Activated CD8-positive, alpha-beta memory T cell treated with anti-CD3 and anti-CD28 coated beads, Interleukin-2, amount 50 U/mL, for 1 hour (primary cell): ENCODE results near the gene RAPGEF6.
"Not testable (repeated sequence)": the region's sequence is repeated elsewhere in the genome, so short reads cannot be mapped to it uniquely, and the experiment has no call there.

ENCODE experiments used
- DNase-seq: peaks from one replicate; pipeline ENCODE4 v3.0.0-alpha.2; 2020; ENCODE audit errors: extremely low read depth

Gene RAPGEF6

GRCh38 chr5:131644370-131644769, 9.3 kb upstream of the RAPGEF6 start:
- no peak for DNase-seq

DNA sequence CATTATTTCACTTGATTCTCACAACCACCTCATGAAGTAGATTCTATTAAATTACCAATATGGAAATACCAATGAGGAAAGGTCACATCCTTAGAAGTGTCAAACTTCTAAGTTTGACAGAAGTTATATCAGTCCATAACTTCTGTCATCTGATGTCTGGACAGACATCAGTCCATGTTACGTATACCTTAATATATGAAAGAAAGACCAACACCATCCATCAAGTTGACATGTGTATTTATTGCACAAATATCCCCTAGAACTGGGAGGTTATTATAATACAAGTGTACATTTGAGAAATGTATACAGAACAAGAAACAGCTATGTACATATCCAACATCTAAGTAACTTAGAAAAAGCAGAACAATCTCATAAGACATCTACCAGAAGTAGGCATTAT, 6.5 kb upstream of the RAPGEF6 start:
- no peak for DNase-seq

DNA sequence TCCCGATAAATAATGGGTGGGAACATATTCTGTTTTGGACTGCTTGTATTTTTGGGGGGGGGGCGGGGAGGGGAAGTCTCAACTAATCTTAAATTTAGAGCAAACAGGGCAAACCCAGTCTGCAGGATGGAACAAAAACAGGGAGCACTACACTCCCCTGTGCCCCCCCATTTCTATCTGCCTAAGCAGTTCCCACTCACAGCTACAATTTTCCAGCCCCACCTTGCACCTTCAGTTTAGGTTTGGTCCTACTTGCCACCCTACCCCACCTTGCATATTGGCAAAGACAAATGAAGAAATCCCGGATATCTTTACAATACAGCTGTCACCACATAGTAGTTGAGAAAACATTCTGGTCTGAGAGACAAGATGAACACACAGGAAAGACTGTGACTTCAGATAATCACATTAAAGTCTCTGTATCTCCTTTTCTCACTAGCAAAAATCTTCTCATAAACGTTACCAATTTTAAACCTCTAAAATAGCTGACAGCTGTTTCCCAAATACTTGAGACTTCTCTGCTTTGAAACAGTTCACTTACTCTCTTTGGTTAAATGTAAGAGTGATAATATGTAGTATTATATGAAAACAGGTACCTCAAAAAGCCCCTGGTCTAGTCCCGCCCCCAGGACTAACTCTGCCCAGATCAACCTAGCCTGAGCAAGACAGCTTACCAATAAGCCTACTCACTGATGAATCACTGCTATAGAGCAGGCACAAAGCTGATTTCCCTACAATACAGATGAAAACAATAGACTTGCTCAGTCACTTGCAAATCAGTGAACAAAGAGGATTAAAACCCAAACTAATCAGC, 5.2 kb upstream of the RAPGEF6 start:
- DNase-seq, result no peak

GRCh38 chr5:131639148-131639547, 4.1 kb upstream of the RAPGEF6 start:
- DNase-seq, result no peak

DNA sequence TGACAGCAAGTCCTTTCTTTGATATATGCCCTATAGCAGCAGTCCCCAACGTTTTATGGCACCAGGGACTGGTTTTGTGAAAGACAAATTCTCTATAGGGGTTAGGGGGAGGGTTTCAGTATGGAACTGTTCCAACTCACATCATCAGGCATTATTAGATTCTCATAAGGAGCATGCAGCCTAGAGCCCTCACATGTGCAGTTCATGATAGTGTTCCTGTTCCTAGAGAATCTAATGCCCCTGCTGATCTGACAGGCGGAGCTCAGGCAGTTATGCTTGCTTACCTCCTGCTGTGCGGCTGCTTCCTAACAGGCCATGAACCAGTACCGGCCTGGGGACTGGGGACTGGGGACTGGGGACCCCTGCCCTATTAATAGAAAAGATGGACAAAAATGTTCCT, 2.7 kb upstream of the RAPGEF6 start:
- no peak for DNase-seq

- DNase-seq, result no peak
These were observed 899 bp upstream of the RAPGEF6 start for GRCh38 chr5:131635684-131636572.

DNA sequence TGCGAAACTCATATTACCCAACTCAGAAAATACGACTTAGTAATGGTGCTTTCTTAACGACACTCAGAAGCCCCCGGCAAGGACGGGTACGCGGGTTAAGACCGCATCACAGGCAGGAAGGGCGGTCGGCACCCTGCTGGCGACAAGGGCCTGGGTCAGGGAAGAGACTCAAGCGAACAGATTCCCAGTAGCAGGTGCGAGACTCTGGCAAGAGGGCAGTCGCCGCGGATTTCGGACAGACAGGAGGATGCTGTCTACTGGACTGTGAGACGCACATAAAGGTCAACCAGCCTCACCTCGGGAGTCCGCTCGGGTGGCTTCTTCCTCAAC, 398 bp downstream of the RAPGEF6 start:
- peak; percentile 32 for DNase-seq

GRCh38 chr5:131634238-131634637, 791 bp downstream of the RAPGEF6 start:
- DNase-seq, result no peak

GRCh38 chr5:131633830-131634229, 1.2 kb downstream of the RAPGEF6 start:
- no peak for DNase-seq

DNA sequence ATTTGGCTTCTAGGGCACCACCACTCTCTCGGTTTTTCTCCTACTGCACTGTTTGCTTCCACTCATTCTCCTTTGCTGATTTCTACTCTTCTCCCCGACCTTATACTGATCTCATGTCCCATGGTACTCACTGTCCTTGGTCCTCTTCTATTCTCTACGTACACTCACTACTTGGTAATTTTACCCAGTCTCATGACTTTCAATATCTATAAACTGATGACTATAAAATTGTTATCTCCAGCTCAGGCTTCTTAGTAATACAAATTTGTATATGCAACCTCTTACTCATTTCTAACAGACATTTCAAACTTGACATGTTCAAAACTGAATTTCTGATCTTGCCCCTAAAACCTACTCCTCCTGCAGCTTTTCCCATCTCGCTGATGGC, 4.1 kb downstream of the RAPGEF6 start:
- no peak for DNase-seq

GRCh38 chr5:131630208-131630962, 4.6 kb downstream of the RAPGEF6 start:
- no peak for DNase-seq

DNA sequence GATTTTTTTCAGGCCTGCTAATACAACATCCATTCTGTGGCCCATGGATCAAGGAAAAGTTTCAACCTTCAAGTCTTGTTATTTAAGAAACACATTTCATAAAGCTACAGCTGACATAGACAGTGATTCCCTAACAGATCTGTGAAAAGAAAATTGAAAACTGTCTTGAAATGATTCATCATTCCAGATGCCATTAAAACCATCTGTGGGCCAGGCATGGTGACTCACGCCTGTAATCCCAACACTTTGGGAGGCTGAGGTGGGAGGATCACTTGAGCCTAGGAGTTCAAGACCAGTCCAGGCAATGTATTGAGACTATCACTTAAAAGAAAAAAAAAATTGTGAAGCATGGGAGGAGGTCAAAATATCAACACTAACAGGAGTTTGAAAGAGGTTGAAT, 6.0 kb downstream of the RAPGEF6 start:
- DNase-seq, result no peak

DNA sequence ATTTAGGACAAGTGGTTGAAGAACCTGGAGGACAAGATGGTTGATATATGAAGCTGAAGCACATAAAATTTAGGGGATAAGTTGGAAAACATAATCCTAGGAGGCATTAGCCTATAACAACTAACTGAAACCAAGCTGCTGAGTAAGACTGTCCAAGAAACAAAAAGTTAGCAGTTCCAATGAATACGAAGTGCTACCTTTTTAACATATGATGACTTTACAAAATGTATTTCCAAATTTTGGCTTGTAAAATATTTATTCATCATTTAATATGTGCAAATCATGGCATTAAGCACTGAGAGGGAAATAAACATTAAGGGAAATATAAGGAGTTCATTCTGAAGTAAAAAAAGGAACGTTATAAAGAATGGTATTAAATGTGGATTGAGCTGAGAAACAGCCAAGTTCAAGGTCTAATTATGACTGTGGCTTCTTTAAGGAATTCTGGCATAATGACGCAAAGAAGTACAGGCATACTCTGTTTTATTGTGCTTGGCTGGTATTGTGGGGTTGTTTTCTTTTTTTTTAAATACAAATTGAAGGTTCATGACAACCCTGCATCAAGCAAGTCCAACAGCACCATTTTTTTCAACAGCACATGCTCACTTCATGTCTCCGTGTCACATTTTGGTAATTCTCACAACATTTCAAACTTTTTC, 7.7 kb downstream of the RAPGEF6 start:
- no peak for DNase-seq

GRCh38 chr5:131622633-131623032, 12.4 kb downstream of the RAPGEF6 start:
- no peak for DNase-seq

DNA sequence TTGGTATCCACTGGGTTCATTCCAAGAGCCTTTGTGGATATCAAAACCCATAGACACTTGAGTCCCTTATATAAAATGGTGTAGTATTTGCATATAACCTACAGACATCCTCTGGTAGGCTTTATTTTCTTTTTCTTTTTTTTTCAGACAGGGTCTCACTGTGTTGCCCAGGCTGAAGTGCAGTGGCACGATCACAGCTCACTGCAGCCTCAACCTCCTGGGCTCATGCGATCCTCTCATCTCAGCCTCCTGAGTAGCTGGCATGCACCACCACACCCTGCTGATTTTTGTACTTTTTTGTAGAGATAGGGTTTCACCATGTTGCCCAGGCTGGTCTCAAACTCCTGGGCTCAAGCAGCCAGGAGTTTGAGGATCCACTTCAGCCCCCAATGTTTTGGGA, 13.9 kb downstream of the RAPGEF6 start:
- DNase-seq, result not testable (repeated sequence)

GRCh38 chr5:131619102-131619501, 15.9 kb downstream of the RAPGEF6 start:
- DNase-seq, result no peak

DNA sequence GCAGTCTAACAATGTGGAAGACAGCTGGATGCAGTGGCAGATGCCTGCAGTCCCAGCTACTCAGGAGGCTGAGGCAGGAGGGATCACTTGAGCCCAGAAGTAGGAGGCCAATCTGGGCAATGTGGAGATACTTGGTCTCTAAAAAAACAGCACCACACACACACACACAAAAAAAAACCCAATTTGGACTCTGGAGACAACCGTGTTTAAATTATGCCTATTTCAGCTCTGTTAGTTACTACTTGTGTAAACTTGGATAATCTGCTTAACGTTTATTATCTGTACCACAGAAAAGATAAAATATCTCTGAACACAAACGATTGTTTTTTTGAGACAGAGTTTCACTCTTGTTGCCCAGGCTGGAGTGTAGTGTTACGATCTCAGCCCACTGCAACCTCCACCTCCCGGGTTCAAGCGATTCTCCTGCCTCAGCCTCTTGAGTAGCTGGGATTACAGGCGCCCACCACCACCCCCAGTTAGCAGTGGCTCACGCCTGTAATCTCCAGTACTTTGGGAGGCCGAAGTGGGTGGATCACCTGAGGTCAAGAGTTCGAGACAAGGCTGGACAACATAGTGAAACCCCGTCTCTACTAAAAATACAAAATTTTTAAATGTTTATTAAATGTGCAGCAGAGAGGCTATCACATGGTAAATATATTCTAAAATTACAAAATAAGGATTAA, 17.7 kb downstream of the RAPGEF6 start:
- DNase-seq, result no peak

GRCh38 chr5:131615957-131616356, 19.1 kb downstream of the RAPGEF6 start:
- DNase-seq, result no peak

GRCh38 chr5:131613423-131613822, 21.6 kb downstream of the RAPGEF6 start:
- no peak for DNase-seq

DNA sequence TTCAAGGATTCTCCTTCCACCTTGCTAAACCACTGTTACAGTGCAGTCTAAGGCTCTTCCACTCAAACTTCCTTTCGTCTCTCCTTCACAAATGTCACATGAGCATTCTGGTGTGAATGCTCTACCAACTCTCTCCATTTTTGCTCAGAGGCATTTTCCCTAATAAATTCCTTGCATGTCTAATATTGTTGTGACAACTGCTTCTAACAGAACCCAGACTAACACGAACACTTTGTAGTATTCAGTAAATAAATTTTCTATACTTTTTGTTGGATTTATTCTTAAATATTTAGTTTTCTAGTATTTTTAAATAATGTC, 24.0 kb downstream of the RAPGEF6 start:
- DNase-seq, result no peak
